Keratinocyte (primary cell): ENCODE results near the gene DUSP22. TPM values are rescaled to one million over a fixed set of nuclear protein-coding genes. Genes with fewer than 3 reads are reported as not detected.

Experiments
- DNase-seq: peaks from one replicate; pipeline ENCODE4 v3.0.0-alpha.2; 2011; ENCODE audit warnings: low read depth, missing footprints, low spot score
- FAIRE-seq: peaks from 2 replicates; lab custom pipeline; 2011; peaks lifted over from hg19 to GRCh38; lab: Jason Lieb, UNC
- H2AFZ ChIP-seq: 2 replicates; pipeline ENCODE4 v1.6.0; 2012; ENCODE audit warnings: low read length, control low read depth, inconsistent platforms; ENCODE audit not compliant: control insufficient read depth
- H3K27ac ChIP-seq: 2 replicates; pipeline ENCODE4 v1.5.1; 2011; ENCODE audit warnings: low read length; ENCODE audit not compliant: control insufficient read depth, insufficient read depth
- H3K27me3 ChIP-seq: 3 replicates; pipeline ENCODE4 v1.6.0; 2011; ENCODE audit warnings: low read length; ENCODE audit not compliant: control insufficient read depth, insufficient read depth; ENCODE audit errors: extremely low read depth
- H3K36me3 ChIP-seq, 2 experiments: 2 replicates in 1 of 2; 3 replicates in 1 of 2; pipeline ENCODE4 v1.5.1; 2011; ENCODE audit warnings: low read length in 2 of 2, mild to moderate bottlenecking in 1 of 2; ENCODE audit not compliant: control insufficient read depth in 2 of 2, insufficient read depth in 2 of 2; ENCODE audit errors: extremely low read depth in 1 of 2
- H3K4me1 ChIP-seq: 3 replicates; pipeline ENCODE4 v1.5.1; 2011; ENCODE audit warnings: low read length; ENCODE audit not compliant: control insufficient read depth, insufficient read depth; ENCODE audit errors: extremely low read depth
- H3K4me2 ChIP-seq: 3 replicates; pipeline ENCODE4 v1.6.0; 2011; ENCODE audit warnings: low read depth, low read length; ENCODE audit not compliant: control insufficient read depth, insufficient read depth; ENCODE audit errors: extremely low read depth
- H3K4me3 ChIP-seq, 3 experiments: fragments of 200-600 bp in 1 of 3; sonication (generic) in 1 of 3; 2 replicates in 2 of 3; 3 replicates in 1 of 3; pipeline ENCODE4 v1.5.1; 2011 to 2016; ENCODE audit warnings: low read length in 3 of 3, mild to moderate bottlenecking in 3 of 3, control low read depth in 2 of 3, inconsistent platforms in 1 of 3, low read depth in 1 of 3, mixed read lengths in 1 of 3, mixed run types in 1 of 3, moderate library complexity in 1 of 3; ENCODE audit not compliant: control insufficient read depth in 2 of 3, insufficient read depth in 2 of 3; ENCODE audit errors: extremely low read depth in 1 of 3
- H3K79me2 ChIP-seq: 2 replicates; pipeline ENCODE4 v1.6.0; 2012; ENCODE audit warnings: low read length; ENCODE audit not compliant: control insufficient read depth, insufficient read depth
- H3K9ac ChIP-seq: 3 replicates; pipeline ENCODE4 v1.6.0; 2011; ENCODE audit warnings: low read length; ENCODE audit not compliant: control insufficient read depth, insufficient read depth; ENCODE audit errors: extremely low read depth
- H3K9me1 ChIP-seq: 3 replicates; pipeline ENCODE4 v1.6.0; 2011; ENCODE audit warnings: low read length; ENCODE audit not compliant: control insufficient read depth, insufficient read depth; ENCODE audit errors: extremely low read depth
- H3K9me3 ChIP-seq: 2 replicates; pipeline ENCODE4 v1.5.1; 2012; ENCODE audit warnings: low read depth, low read length; ENCODE audit not compliant: control insufficient read depth
- H4K20me1 ChIP-seq: 3 replicates; pipeline ENCODE4 v1.6.0; 2011; ENCODE audit warnings: low read length; ENCODE audit not compliant: control insufficient read depth, insufficient read depth; ENCODE audit errors: extremely low read depth
- CTCF ChIP-seq, 3 experiments: IDR thresholded peaks in 1 of 3; conservative IDR thresholded peaks in 1 of 3; optimal IDR thresholded peaks in 1 of 3; 2 replicates in 2 of 3; 3 replicates in 1 of 3; pipeline versions ENCODE3 to v1.5.1; 2011; ENCODE audit warnings: low read length in 3 of 3, mild to moderate bottlenecking in 3 of 3, moderate library complexity in 2 of 3, control low read depth in 1 of 3, inconsistent platforms in 1 of 3; ENCODE audit not compliant: insufficient read depth in 2 of 3; ENCODE audit errors: extremely low read depth in 1 of 3
- EZH2 ChIP-seq: IDR thresholded peaks from one replicate; pipeline ENCODE4 v1.6.1; 2012; ENCODE audit warnings: inconsistent platforms, mild to moderate bottlenecking, low read length, moderate library complexity
- dilution Hi-C: fragments of 300-500 bp; cut with MboI; formaldehyde crosslinking; loops from one replicate; pipeline ENCODE4 v1.7.0; 2020; ENCODE audit warnings: low sequenced_read_pairs; ENCODE audit not compliant: extremely low pct_ligation_motif_present
- polyA plus RNA-seq, 5 experiments: library from polyadenylated mRNA; depleted of rRNA in 3 of 5; stranded (reverse) in 3 of 5; stranded (forward) in 1 of 5; unstranded in 1 of 5; fragments of >200 nt; gene quantifications; 1 replicate in 1 of 5; 2 replicates in 3 of 5; 3 replicates in 1 of 5; pipeline versions ENCODE4 v1.2.1 to v1.2.3, GENCODE V29; 2011 to 2012; ENCODE audit warnings: missing spikeins in 2 of 5, low read depth in 1 of 5, low replicate concordance in 1 of 5

DUSP22 gene
- polyA plus RNA-seq, 1 donor (not counting 4 experiments of a cell fraction or from before 2014, with no cell fraction given), result 17.3 TPM

GRCh38 chr6:355373-356208 is 63.3 kb downstream of the DUSP22 start:
- no peaks in the 10 kb centered on the region for H3K27me3 ChIP-seq
- H3K4me3 ChIP-seq, result no peak overlapping the region
- peaks cover 0 to 2% of the 10 kb centered on the region in 2 experiments for H3K36me3 ChIP-seq
- no peaks in the 10 kb centered on the region for H4K20me1 ChIP-seq
- no peaks in the 10 kb centered on the region for H3K79me2 ChIP-seq
- TF ChIP-seq EZH2, result no peak
- FAIRE-seq (no peak), DNase-seq (no peak)
- H3K9ac ChIP-seq, result no peak overlapping the region
- H3K4me1 ChIP-seq, result no peaks in the 10 kb centered on the region
- H3K27ac ChIP-seq, result no peak overlapping the region
- H3K9me1 ChIP-seq, result no peaks in the 10 kb centered on the region
- no peaks in the 10 kb centered on the region for H3K9me3 ChIP-seq
- dilution Hi-C loops, result no loop called here
- no peak overlapping the region for H2AFZ ChIP-seq
- H3K4me2 ChIP-seq, result no peak overlapping the region

GRCh38 chr6:356828-357251 is 64.6 kb downstream of the DUSP22 start:
- FAIRE-seq (no peak), DNase-seq (no peak)
- dilution Hi-C loops, result no loop called here
- no peak overlapping the region for H3K9ac ChIP-seq
- H3K4me3 ChIP-seq, result no peak overlapping the region
- peaks cover 0 to 2% of the 10 kb centered on the region in 2 experiments for H3K36me3 ChIP-seq
- H3K9me1 ChIP-seq, result no peaks in the 10 kb centered on the region
- no peak for TF ChIP-seq EZH2
- TF ChIP-seq CTCF (optimal IDR thresholded peaks at IDR 0.05 in 1 of 3, IDR thresholded peaks at IDR 0.05 in 1 of 3, conservative IDR thresholded peaks at IDR 0.05 in 1 of 3; ENCODE audit: extremely low read depth in 1 of 3, insufficient read depth in 2 of 3, low read length in 3 of 3), result no peak
- H3K79me2 ChIP-seq, result no peaks in the 10 kb centered on the region
- H4K20me1 ChIP-seq, result no peaks in the 10 kb centered on the region
- H3K9me3 ChIP-seq, result peaks cover 2% of the 10 kb centered on the region
- no peak overlapping the region for H2AFZ ChIP-seq
- no peak overlapping the region for H3K4me2 ChIP-seq
- H3K4me1 ChIP-seq, result no peaks in the 10 kb centered on the region
- H3K27ac ChIP-seq, result no peak overlapping the region
- H3K27me3 ChIP-seq, result no peaks in the 10 kb centered on the region
